HUES6 (cell line): Measurements from ENCODE around the gene ARL6IP4.

Experiments
- H3K27ac ChIP-seq: 2 replicates; pipeline ENCODE4 v1.7.0; 2013; ENCODE audit warnings: low read depth, mild to moderate bottlenecking, low read length, inconsistent platforms
- H3K27me3 ChIP-seq: 2 replicates; pipeline ENCODE4 v1.6.1; 2013; ENCODE audit warnings: low read length; ENCODE audit not compliant: control insufficient read depth, insufficient read depth
- H3K36me3 ChIP-seq: 2 replicates; pipeline ENCODE4 v1.6.1; 2013; ENCODE audit warnings: low read length; ENCODE audit not compliant: control insufficient read depth, insufficient read depth
- H3K4me1 ChIP-seq: 2 replicates; pipeline ENCODE4 v1.6.1; 2013; ENCODE audit warnings: low read length; ENCODE audit not compliant: control insufficient read depth, insufficient read depth
- H3K4me3 ChIP-seq: 2 replicates; pipeline ENCODE4 v1.5.1; 2013; ENCODE audit warnings: low read depth, low read length
- H3K9ac ChIP-seq: one replicate; pipeline ENCODE4 v1.6.1; 2013; ENCODE audit warnings: mild to moderate bottlenecking, low read length
- H3K9me3 ChIP-seq: 2 replicates; pipeline ENCODE4 v1.6.1; 2013; ENCODE audit warnings: low read depth, low read length; ENCODE audit not compliant: control insufficient read depth, insufficient read depth

The ARL6IP4 gene

DNA sequence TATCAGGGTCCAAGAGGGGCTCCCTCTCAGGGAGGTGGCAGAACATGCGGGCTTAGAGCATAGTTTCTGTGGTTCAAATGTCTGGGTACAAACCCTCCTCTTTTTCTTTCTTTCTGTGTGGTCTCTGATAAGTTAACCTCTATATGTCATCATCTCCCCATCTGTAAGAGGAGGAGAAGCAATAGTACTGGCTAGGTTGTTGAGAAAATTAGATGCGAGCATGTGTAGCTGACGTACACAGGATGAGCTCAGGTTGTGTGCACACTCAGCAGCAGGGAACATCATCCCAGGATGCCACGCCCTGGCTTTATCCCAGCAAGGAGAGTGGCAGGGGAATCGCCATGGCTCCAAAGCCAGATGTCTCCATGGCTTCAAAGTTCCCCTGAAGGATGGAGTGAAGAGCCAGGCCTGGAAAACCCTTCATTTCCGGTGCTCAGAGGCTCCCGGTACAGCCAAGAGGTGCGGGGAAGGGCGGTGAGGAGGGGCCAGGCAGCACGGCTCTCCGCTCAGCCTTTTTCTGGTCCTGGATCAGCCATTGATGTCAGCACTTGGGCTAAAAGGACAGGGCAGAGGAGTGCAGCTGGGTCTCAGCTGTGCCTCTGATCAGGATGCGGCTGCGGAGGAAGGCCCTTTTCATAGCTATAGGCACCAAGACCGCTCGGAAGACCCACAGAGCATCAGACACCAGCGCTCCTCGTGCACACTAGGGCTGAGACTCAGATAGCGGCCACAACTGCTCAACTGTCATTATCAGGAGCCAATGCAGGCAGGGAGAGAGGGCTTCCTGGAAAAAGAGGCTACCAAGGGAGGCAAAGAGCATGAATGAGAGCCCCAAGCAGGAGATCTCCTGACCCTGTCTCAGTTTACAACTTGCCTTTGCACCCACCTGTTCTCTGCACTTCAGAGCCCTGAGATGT, 41.5 kb downstream of the ARL6IP4 start:
- Histone ChIP-seq H3K4me1 (no peaks in the 10 kb centered on the region), H3K4me3 (no peak overlapping the region), H3K27me3 (no peaks in the 10 kb centered on the region), H3K36me3 (no peaks in the 10 kb centered on the region), H3K9ac (no peak overlapping the region), H3K9me3 (no peaks in the 10 kb centered on the region), H3K27ac (no peak overlapping the region)

- H3K27ac ChIP-seq, result no peak overlapping the region
- H3K27me3 ChIP-seq, result no peaks in the 10 kb centered on the region
- H3K4me1 ChIP-seq, result no peaks in the 10 kb centered on the region
- no peaks in the 10 kb centered on the region for H3K36me3 ChIP-seq
- no peak overlapping the region for H3K9ac ChIP-seq
- no peaks in the 10 kb centered on the region for H3K9me3 ChIP-seq
- no peak overlapping the region for H3K4me3 ChIP-seq
Observed at GRCh38 chr12:123022846-123023245, 42.4 kb downstream of the ARL6IP4 start.

DNA sequence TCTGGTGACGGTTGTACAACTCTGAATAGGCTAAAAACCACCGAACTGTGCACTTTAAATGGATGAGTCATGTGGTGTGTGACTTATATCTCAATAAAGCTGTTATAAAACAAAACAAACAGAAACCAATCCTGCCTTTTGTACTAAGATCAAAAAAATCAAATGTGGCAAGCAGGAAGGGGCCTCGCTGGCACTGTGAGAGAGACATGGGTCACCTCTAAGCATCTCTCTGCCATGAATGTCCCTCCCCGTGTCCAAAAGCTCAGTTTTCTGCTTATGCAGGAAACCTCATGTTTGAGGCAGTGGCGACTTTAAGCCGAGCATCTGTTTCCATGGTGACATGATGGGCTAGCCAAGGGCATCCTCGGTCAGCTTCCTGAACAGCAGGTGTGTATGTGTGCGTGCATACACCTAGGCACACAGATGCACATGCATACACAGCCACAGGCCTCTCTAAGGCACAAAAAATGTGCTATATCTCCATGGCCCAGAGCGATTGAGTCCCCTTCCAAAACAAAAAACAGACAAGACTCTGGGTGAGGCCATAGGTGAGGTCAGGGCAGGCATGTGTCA, 44.4 kb downstream of the ARL6IP4 start:
- H3K9me3 ChIP-seq, result no peaks in the 10 kb centered on the region
- no peaks in the 10 kb centered on the region for H3K27me3 ChIP-seq
- H3K4me1 ChIP-seq, result 0 out of 2 replicates have a peak, but pooled peaks cover 4% of the 10 kb centered on the region
- H3K27ac ChIP-seq, result no peak overlapping the region
- H3K36me3 ChIP-seq, result no peaks in the 10 kb centered on the region
- H3K4me3 ChIP-seq, result no peak overlapping the region
- H3K9ac ChIP-seq, result no peak overlapping the region

DNA sequence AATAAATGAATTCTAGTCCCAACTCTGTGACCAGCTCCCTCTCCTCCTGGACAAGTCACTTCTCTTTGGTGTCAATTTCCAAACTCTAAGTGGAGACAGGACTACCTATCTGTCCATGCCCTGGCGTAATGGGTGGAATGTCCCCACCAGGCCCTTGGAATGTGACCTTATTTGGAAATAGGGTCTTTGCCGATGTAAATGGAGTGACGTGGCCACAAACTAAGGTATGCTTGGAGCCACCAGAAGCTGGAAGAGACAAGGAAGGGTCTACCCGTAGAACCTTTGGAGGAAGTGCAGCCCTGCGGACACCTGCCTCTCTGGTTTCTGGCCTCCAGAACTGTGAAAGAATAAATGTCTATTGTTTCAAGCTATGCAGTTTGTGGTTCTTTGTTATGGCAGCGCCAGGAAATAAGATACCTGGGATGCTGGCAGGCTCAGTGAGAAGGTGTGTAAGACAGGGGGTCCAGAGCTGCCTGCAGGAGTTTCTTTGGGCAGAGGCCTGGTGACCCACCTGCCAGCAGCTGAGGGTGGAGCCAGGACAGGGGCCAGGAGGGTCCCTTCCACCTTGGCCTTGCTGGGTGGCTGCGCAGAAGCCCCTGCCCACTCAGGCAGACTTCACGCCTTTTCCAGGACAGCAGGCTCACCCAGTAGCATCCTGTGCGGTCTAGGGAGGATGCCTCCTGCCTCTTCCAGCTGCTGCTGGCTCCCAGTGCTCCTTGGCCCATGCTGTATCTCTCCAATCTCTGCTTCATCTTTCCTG, 45.8 kb downstream of the ARL6IP4 start:
- H3K4me1 ChIP-seq, result 0 out of 2 replicates have a peak, but pooled peaks cover 4% of the 10 kb centered on the region
- no peaks in the 10 kb centered on the region for H3K27me3 ChIP-seq

DNA sequence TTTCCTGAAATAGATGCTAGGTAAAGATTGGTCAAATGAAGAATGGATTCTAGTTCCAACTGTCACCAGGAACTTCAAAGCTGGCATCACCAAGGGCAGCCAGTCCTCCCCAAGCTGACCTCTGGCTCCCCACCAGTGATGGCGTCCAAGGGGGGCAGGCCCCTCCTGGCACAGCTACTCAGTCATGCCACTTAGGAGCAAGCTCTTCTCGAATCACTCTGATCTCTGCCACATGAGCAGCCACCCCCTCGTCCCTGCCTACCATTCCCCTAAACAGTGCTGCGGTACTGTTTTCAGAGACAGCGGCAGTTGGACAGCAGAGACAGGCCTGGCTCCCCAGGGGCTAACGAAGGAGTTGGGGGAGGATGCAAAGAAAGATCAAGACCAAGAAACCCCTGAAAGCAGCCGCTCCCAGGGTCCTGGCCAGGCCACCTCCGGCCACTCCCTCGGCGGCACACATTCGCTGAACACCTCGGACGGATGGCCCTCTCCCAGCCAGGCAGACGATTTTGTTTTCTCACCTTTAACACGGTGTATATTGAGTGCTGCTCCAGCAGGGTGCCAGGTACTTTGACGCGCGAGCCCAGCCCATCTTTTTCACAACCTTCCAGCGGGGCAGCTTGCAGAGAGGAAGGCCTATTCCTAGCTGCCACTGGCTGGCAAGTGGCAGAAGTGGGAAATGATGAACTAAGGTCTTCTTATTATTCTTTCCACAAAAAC, 47.4 kb downstream of the ARL6IP4 start:
- no peak overlapping the region for H3K27ac ChIP-seq
- H3K27me3 ChIP-seq, result no peaks in the 10 kb centered on the region
- no peaks in the 10 kb centered on the region for H3K9me3 ChIP-seq
- no peak overlapping the region for H3K4me3 ChIP-seq
- 0 out of 2 replicates have a peak, but pooled peaks cover 4% of the 10 kb centered on the region for H3K4me1 ChIP-seq
- no peaks in the 10 kb centered on the region; the same call in 1 of the 2 replicates for H3K36me3 ChIP-seq
- no peak overlapping the region for H3K9ac ChIP-seq

More for the DNA sequence above, 45.8 kb downstream of the ARL6IP4 start:
- H3K9me3 ChIP-seq, result no peaks in the 10 kb centered on the region
- H3K4me3 ChIP-seq, result no peak overlapping the region
- H3K9ac ChIP-seq, result peak overlapping the region; percentile 14
- H3K36me3 ChIP-seq, result no peaks in the 10 kb centered on the region; the same call in 1 of the 2 replicates
- no peak overlapping the region for H3K27ac ChIP-seq

GRCh38 chr12:123028475-123028874, 48.0 kb downstream of the ARL6IP4 start:
- Histone ChIP-seq H3K4me1 (0 out of 2 replicates have a peak, but pooled peaks cover 4% of the 10 kb centered on the region), H3K27ac (no peak overlapping the region), H3K9ac (no peak overlapping the region)

DNA sequence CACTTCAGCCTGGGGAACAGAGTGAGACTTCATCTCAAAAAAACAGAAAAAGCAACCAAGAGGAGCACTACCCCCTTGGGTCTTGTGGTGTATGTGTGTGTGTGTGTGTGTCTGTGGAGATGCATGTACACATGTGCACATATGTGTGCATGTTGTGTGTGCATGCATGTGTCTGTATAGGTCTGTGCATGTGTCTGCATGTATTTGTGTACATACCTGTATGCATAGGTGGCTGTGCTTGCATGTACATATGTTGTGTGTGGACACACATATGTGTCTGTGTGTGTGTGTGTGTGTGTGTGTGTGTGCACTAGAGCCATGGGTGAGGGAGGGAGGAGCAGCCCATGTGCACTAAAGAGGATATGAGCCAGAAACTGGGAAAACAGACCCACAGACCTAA, 49.1 kb downstream of the ARL6IP4 start:
- H3K4me1 ChIP-seq, result 0 out of 2 replicates have a peak, but pooled peaks cover 4% of the 10 kb centered on the region
- H3K9ac ChIP-seq, result no peak overlapping the region
- H3K36me3 ChIP-seq, result peaks cover 3% of the 10 kb centered on the region; the same call in 1 of the 2 replicates
- no peaks in the 10 kb centered on the region for H3K9me3 ChIP-seq
- no peak overlapping the region for H3K4me3 ChIP-seq
- H3K27me3 ChIP-seq, result no peaks in the 10 kb centered on the region
- no peak overlapping the region for H3K27ac ChIP-seq

More at GRCh38 chr12:123028475-123028874, 48.0 kb downstream of the ARL6IP4 start:
- Histone ChIP-seq H3K4me3 (no peak overlapping the region), H3K27me3 (no peaks in the 10 kb centered on the region), H3K9me3 (no peaks in the 10 kb centered on the region), H3K36me3 (peaks cover 2% of the 10 kb centered on the region; the same call in 1 of the 2 replicates)

DNA sequence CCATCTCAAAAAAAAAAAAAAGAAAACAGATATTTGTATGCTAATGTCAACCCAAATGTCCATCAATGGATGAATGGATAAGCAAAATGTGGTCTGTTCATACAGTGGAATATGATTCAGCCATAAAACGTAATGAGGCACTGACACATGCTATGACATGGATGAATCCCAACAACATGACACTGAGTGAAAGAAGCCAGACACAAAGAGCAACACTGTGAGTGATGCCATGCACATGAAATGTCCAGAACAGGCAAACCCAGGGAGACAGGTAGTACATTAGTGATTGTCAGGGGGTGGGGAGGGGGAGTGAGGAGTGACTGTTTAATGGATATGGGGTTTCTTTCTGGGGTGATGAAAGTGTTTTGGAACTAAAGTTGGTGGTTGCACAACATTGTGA, 50.2 kb downstream of the ARL6IP4 start:
- no peak overlapping the region for H3K27ac ChIP-seq
- peaks cover 3% of the 10 kb centered on the region; the same call in 1 of the 2 replicates for H3K36me3 ChIP-seq
- no peaks in the 10 kb centered on the region for H3K27me3 ChIP-seq
- 0 out of 2 replicates have a peak, but pooled peaks cover 4% of the 10 kb centered on the region for H3K4me1 ChIP-seq
- no peak overlapping the region for H3K4me3 ChIP-seq
- no peak overlapping the region for H3K9ac ChIP-seq
- no peaks in the 10 kb centered on the region for H3K9me3 ChIP-seq

GRCh38 chr12:123031171-123031845, 50.8 kb downstream of the ARL6IP4 start:
- 0 out of 2 replicates have a peak, but pooled peaks cover 4% of the 10 kb centered on the region for H3K4me1 ChIP-seq
- H3K27ac ChIP-seq, result no peak overlapping the region
- H3K9ac ChIP-seq, result no peak overlapping the region
- H3K36me3 ChIP-seq, result peaks cover 3% of the 10 kb centered on the region; the same call in 1 of the 2 replicates
- no peaks in the 10 kb centered on the region for H3K9me3 ChIP-seq
- no peaks in the 10 kb centered on the region for H3K27me3 ChIP-seq
- H3K4me3 ChIP-seq, result no peak overlapping the region
